Measurements from ENCODE around the gene PPFIA2. TPM values are rescaled to one million over a fixed set of nuclear protein-coding genes. Genes with fewer than 3 reads are reported as not detected.

The PPFIA2 gene
- polyA plus RNA-seq, 1 of the 3 experiments (the other 2 are of a cell fraction): not detected

DNA sequence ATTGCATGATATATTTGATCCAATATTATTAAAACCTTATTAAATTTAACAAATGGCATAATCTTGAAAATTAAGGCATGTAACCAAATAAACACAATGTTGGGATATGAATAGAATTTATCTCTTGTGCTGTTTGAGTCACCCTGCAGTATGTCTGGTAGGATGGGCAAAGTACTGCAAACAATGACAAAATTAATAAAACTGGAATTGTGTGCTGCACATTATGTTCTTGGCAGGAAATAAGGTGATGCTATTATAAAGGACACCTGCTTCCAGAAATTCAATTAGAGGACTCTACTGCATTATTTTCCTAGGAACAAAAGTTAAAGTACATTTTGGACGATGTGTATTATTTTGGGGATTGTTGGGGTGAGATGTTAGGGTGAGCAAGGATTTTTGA is 132.7 kb downstream of the PPFIA2 start:
- DNase-seq: no peak
- no peaks in the 10 kb centered on the region for H3K9me3 ChIP-seq
- no peaks in the 10 kb centered on the region for H4K20me1 ChIP-seq (ENCODE audit: insufficient read depth)
- H3K27me3 ChIP-seq (ENCODE audit: insufficient read depth): no peaks in the 10 kb centered on the region
- no peaks in the 10 kb centered on the region for H3K36me3 ChIP-seq (replicated peaks in 1 of 2; ENCODE audit: control insufficient read depth in 1 of 2, insufficient read depth in 2 of 2, low read length in 1 of 2)
- no peaks in the 10 kb centered on the region for H3F3A ChIP-seq (replicated peaks; ENCODE audit: insufficient read depth)
- 0% methylated on average over 1 of the region's 1 CpG for WGBS (ENCODE audit: low lambda C conversion rate)
- no peak overlapping the region for H3K27ac ChIP-seq (ENCODE audit: low read depth in 2 of 2, low read length in 1 of 2)
- CTCF ChIA-PET: interaction anchor here (1.1 to 1.2 kb wide), 2 partner anchors 9 to 175 kb away, joined by 3 to 7 read pairs; no protein-coding TSS in a partner anchor
- no peak overlapping the region for H3K4me2 ChIP-seq
- H3K4me3 ChIP-seq (ENCODE audit: low read depth in 2 of 2, low read length in 1 of 2): no peak overlapping the region
- no peak overlapping the region for H3K9ac ChIP-seq
- H3K4me1 ChIP-seq (ENCODE audit: control insufficient read depth in 1 of 2, insufficient read depth in 2 of 2, low read depth in 1 of 2, low read length in 1 of 2): no peaks in the 10 kb centered on the region; a peak in 1 of 4 replicates
- TF ChIP-seq GATA2 (CRISPR knock-in tag; IDR thresholded peaks at IDR 0.05) (no peak), RCOR1 (IDR thresholded peaks at IDR 0.05; ENCODE audit: low read length) (no peak), POLR2AphosphoS5 (IDR thresholded peaks at IDR 0.05; ENCODE audit: low read depth, low read length) (no peak), CHD2 (IDR thresholded peaks at IDR 0.05; ENCODE audit: low read length, partially characterized antibody) (no peak), EP300 (IDR thresholded peaks at IDR 0.05; ENCODE audit: borderline replicate concordance in 1 of 2, low read depth in 1 of 2, low read length in 1 of 2) (no peak), TAF1 (IDR thresholded peaks at IDR 0.05; ENCODE audit: borderline replicate concordance, low read depth, low read length) (no peak), FOSL2 (IDR thresholded peaks at IDR 0.05; ENCODE audit: borderline replicate concordance, low read depth) (no peak), TEAD4 (IDR thresholded peaks at IDR 0.05; ENCODE audit: borderline replicate concordance, insufficient read depth) (no peak), EZH2phosphoT487 (IDR thresholded peaks at IDR 0.05; ENCODE audit: borderline replicate concordance, low read depth) (no peak), FOXM1 (IDR thresholded peaks at IDR 0.05; ENCODE audit: low read depth) (no peak), NRF1 (IDR thresholded peaks at IDR 0.05; ENCODE audit: low read depth, low read length) (no peak), MEF2A (IDR thresholded peaks at IDR 0.05; ENCODE audit: borderline replicate concordance, low read depth) (no peak)
- TF ChIP-seq, protein P1, sequence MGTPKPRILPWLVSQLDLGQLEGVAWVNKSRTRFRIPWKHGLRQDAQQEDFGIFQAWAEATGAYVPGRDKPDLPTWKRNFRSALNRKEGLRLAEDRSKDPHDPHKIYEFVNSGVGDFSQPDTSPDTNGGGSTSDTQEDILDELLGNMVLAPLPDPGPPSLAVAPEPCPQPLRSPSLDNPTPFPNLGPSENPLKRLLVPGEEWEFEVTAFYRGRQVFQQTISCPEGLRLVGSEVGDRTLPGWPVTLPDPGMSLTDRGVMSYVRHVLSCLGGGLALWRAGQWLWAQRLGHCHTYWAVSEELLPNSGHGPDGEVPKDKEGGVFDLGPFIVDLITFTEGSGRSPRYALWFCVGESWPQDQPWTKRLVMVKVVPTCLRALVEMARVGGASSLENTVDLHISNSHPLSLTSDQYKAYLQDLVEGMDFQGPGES (IDR thresholded peaks at IDR 0.05; ENCODE audit: low read depth, low read length): no peak
- TF ChIP-seq, protein P2, sequence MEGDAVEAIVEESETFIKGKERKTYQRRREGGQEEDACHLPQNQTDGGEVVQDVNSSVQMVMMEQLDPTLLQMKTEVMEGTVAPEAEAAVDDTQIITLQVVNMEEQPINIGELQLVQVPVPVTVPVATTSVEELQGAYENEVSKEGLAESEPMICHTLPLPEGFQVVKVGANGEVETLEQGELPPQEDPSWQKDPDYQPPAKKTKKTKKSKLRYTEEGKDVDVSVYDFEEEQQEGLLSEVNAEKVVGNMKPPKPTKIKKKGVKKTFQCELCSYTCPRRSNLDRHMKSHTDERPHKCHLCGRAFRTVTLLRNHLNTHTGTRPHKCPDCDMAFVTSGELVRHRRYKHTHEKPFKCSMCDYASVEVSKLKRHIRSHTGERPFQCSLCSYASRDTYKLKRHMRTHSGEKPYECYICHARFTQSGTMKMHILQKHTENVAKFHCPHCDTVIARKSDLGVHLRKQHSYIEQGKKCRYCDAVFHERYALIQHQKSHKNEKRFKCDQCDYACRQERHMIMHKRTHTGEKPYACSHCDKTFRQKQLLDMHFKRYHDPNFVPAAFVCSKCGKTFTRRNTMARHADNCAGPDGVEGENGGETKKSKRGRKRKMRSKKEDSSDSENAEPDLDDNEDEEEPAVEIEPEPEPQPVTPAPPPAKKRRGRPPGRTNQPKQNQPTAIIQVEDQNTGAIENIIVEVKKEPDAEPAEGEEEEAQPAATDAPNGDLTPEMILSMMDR (IDR thresholded peaks at IDR 0.05): no peak
- TF ChIP-seq, protein P3, sequence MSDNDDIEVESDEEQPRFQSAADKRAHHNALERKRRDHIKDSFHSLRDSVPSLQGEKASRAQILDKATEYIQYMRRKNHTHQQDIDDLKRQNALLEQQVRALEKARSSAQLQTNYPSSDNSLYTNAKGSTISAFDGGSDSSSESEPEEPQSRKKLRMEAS (IDR thresholded peaks at IDR 0.05; ENCODE audit: low read depth): no peak
- TF ChIP-seq, protein P4, sequence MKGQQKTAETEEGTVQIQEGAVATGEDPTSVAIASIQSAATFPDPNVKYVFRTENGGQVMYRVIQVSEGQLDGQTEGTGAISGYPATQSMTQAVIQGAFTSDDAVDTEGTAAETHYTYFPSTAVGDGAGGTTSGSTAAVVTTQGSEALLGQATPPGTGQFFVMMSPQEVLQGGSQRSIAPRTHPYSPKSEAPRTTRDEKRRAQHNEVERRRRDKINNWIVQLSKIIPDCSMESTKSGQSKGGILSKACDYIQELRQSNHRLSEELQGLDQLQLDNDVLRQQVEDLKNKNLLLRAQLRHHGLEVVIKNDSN (IDR thresholded peaks at IDR 0.05; ENCODE audit: borderline replicate concordance, low read depth): no peak
- POLR2A ChIA-PET: no interaction called here
- no peaks in the 10 kb centered on the region for H3K9me2 ChIP-seq
- H2AFZ ChIP-seq (ENCODE audit: low read depth): no peak overlapping the region
- H3K79me2 ChIP-seq (ENCODE audit: insufficient read depth): no peaks in the 10 kb centered on the region
